GM12872 (cell line): Measurements from ENCODE around the gene ACTG1.

Source experiments
- CTCF ChIP-seq: IDR thresholded peaks from 3 replicates; pipeline ENCODE4 v1.5.1; 2011; ENCODE audit warnings: low read depth, mild to moderate bottlenecking, low read length, moderate library complexity; ENCODE audit not compliant: insufficient read depth

Gene ACTG1

GRCh38 chr17:81534157-81535006 is 21.8 kb upstream of the ACTG1 start:
- no peak for TF ChIP-seq CTCF

- no peak for TF ChIP-seq CTCF
Observed at GRCh38 chr17:81533339-81534141, 20.9 kb upstream of the ACTG1 start.

GRCh38 chr17:81532490-81533287 is 20.1 kb upstream of the ACTG1 start:
- TF ChIP-seq CTCF, result no peak

- no peak for TF ChIP-seq CTCF
Observed at GRCh38 chr17:81529437-81529803, 16.8 kb upstream of the ACTG1 start.

GRCh38 chr17:81528651-81529436 is 16.2 kb upstream of the ACTG1 start:
- no peak for TF ChIP-seq CTCF

- TF ChIP-seq CTCF, result no peak
Observed at GRCh38 chr17:81528384-81528650, 15.7 kb upstream of the ACTG1 start.
